Ascending aorta (tissue), 2 donors: ENCODE measurements around the gene SACM1L. TPM values are rescaled to one million over a fixed set of nuclear protein-coding genes. Genes with fewer than 3 reads are reported as not detected.

Experiments used
- DNase-seq, 2 donors: peaks; one replicate each; pipeline ENCODE4 v3.0.0-alpha.2; 2019; ENCODE audit warnings: low spot score in 2 of 2
- H3K27ac ChIP-seq, 2 donors: fragments of 200-600 bp; sonication (generic); one replicate each; pipeline ENCODE4 v1.5.1; 2016 to 2017; ENCODE audit warnings: mild to moderate bottlenecking in 1 of 2
- H3K27me3 ChIP-seq: fragments of 200-600 bp; sonication (generic); one replicate; pipeline ENCODE4 v1.5.1; 2017
- H3K36me3 ChIP-seq, 2 donors: fragments of 200-600 bp; sonication (generic); one replicate each; pipeline ENCODE4 v1.5.1; 2016
- H3K4me1 ChIP-seq, 2 donors: fragments of 200-600 bp; sonication (generic); one replicate each; pipeline ENCODE4 v1.5.1; 2016 to 2017; ENCODE audit warnings: mild to moderate bottlenecking in 1 of 2
- H3K4me3 ChIP-seq, 2 donors: fragments of 200-600 bp; sonication (generic); one replicate each; pipeline ENCODE4 v1.5.1; 2016 to 2017; ENCODE audit warnings: mild to moderate bottlenecking in 1 of 2
- H3K9me3 ChIP-seq, 2 donors: fragments of 200-600 bp; sonication (generic); one replicate each; pipeline ENCODE4 v1.5.1; 2016
- intact Hi-C: fragments of 100-400 bp; cut with DNase I; formaldehyde crosslinking; loops from one replicate; pipeline ENCODE4 v1.15.1; 2023
- total RNA-seq: library from RNA; depleted of rRNA; stranded (reverse); fragments of >200 nt; gene quantifications from one replicate; pipeline ENCODE4 v1.1.0, GENCODE V29; 2016
- TF ChIP-seq, protein P1 (sequence below), 3 experiments: fragments of 200-600 bp in 2 of 3; fragments of 450-650 bp in 1 of 3; sonication (generic) in 2 of 3; IDR thresholded peaks; one replicate each; pipeline ENCODE4 v1.5.1; 2016 to 2019; ENCODE audit warnings: antibody characterized with exemption in 3 of 3, mild to moderate bottlenecking in 1 of 3, moderate library complexity in 1 of 3

The SACM1L gene
- total RNA-seq, 1 donor from 2014 or later = 7.2 TPM

DNA sequence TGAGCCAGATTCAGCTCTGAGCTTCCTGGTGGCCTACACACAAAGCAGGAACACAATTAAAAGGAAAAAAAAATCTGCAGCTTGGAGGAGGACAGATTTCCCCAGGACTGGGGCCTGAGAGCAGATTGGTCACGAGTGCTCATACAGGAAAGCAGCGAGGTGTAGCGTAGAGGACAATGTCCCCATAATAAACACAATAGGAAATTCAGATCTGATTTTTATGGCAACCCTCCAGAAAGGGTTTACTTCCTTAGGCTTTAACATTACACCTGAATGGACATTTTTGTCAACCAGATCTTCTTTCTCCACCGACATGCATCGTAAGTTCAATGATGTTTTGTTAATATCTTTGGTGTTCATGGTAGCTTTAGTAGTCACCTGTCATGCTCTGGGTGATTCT is 83.9 kb downstream of the SACM1L start:
- no peak for DNase-seq
- Histone ChIP-seq H3K27ac (no peak overlapping the region), H3K27me3 (no peaks in the 10 kb centered on the region), H3K36me3 (no peaks in the 10 kb centered on the region), H3K4me1 (no peaks in the 10 kb centered on the region), H3K9me3 (no peaks in the 10 kb centered on the region), H3K4me3 (no peak overlapping the region)
- intact Hi-C loops = no loop called here
- TF ChIP-seq, protein P1, sequence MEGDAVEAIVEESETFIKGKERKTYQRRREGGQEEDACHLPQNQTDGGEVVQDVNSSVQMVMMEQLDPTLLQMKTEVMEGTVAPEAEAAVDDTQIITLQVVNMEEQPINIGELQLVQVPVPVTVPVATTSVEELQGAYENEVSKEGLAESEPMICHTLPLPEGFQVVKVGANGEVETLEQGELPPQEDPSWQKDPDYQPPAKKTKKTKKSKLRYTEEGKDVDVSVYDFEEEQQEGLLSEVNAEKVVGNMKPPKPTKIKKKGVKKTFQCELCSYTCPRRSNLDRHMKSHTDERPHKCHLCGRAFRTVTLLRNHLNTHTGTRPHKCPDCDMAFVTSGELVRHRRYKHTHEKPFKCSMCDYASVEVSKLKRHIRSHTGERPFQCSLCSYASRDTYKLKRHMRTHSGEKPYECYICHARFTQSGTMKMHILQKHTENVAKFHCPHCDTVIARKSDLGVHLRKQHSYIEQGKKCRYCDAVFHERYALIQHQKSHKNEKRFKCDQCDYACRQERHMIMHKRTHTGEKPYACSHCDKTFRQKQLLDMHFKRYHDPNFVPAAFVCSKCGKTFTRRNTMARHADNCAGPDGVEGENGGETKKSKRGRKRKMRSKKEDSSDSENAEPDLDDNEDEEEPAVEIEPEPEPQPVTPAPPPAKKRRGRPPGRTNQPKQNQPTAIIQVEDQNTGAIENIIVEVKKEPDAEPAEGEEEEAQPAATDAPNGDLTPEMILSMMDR (IDR thresholded peaks at IDR 0.05) = no peak

DNA sequence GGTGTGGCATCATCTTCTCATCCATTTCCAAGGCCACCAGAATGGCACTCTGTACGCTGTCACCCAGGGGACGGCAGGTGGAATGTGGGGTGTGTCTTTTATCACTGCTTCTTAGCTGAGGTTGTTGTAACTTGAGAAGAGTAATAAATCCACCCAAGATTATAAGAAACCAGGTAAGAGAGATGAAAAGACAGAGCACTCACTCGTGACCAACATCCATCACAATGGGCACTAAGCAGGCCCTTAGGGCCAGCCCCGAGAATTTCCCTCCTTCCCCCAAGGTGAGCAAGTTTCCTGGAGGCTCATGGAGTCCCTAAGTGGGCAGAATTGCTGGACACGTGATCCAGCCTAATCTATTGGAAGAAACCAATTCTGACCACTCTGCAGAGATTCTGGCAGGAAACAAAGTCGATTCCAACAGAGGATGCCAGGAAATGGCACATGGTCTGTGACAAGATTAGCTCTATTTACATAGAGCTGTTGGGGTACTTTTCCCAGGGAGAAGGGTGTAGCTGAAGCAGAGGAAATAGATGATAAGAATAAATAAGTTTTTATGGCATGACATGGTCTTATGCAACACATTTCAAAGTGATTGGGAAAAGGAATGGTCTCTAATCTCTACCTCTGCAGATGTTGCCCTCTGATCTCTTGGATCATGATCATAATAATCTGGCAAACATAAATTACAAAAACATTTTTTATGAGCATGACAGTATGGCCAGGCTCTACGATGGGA is 84.7 kb downstream of the SACM1L start:
- Histone ChIP-seq H3K4me1 (no peaks in the 10 kb centered on the region), H3K27ac (no peak overlapping the region), H3K4me3 (no peak overlapping the region), H3K36me3 (no peaks in the 10 kb centered on the region), H3K9me3 (no peaks in the 10 kb centered on the region), H3K27me3 (no peaks in the 10 kb centered on the region)
- intact Hi-C loops = no loop called here
- DNase-seq = peak in 1 of 2 donors; percentile 25
- TF ChIP-seq, protein P1 (IDR thresholded peaks at IDR 0.05) = no peak

DNA sequence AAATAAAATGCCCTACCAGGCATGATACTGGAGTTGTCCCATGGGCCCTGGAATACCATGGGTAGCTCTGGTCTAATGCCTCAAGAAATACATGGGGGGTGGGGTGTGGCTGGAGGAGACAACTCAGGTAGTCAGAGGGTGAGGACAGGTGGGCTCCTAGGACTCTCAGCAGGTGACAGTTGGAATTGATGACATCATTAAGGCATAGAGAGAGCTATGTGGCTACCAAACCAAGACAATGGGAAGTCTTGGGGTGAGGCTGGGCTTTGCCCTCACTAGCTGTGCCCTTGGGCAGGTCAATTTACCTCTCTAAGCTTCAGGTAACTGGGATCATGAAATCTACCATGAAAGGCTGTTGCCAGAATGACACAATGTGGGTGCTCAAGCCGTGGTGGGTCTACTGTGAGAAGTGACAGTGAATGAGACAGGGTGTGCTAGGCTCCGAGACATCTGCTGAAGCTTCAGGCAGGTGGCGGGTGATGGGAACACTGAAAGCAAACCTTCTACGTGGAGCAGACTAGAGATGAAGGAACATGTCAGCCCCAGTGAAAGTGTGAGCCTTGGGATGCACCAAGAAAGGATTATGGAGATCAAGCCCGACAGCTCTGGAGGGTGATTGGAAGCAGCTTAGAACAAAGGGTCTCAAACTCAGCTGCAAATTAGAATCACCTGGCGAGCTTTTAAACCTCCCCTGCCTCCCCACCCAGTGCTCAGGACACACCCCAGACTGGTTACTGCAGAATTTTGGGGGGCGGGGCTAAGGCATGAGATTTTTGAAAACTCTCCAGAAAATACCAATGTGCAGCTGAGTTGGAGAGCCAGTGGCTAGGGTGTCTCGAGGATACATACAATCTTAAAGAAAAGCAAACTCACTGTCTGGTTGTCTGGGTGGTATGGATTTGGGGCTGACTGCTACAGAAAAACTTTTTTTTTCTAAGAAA is 85.7 kb downstream of the SACM1L start:
- no peak overlapping the region for H3K4me3 ChIP-seq
- intact Hi-C loops = no loop called here
- TF ChIP-seq, protein P1 (IDR thresholded peaks at IDR 0.05) = no peak
- no peak overlapping the region for H3K27ac ChIP-seq
- DNase-seq = peak in 1 of 2 donors; percentile 40
- H3K27me3 ChIP-seq = no peaks in the 10 kb centered on the region
- no peaks in the 10 kb centered on the region for H3K9me3 ChIP-seq
- no peaks in the 10 kb centered on the region for H3K4me1 ChIP-seq
- H3K36me3 ChIP-seq = no peaks in the 10 kb centered on the region

GRCh38 chr3:45775571-45776300 is 86.5 kb downstream of the SACM1L start:
- H3K9me3 ChIP-seq = no peaks in the 10 kb centered on the region
- no peaks in the 10 kb centered on the region for H3K27me3 ChIP-seq
- no peak overlapping the region for H3K27ac ChIP-seq
- DNase-seq = peak in 1 of 2 donors; percentile 53
- intact Hi-C loops = no loop called here
- H3K4me1 ChIP-seq = no peaks in the 10 kb centered on the region
- no peak overlapping the region for H3K4me3 ChIP-seq
- TF ChIP-seq, protein P1 (IDR thresholded peaks at IDR 0.05) = no peak
- H3K36me3 ChIP-seq = no peaks in the 10 kb centered on the region

DNA sequence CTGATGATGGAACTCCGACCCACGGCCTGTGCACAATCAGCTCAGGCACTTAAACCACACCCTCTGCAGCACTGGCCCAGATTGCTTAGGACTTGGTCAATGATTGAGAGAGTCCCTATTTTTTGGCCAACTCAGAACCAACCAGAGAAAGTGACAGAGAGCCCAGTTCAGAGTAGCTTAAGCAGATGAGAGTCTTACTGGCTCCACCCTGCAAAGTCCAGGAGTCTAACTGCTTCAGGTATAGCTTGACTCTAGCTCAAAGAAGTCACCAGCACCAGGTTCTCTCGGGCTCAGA is 87.1 kb downstream of the SACM1L start:
- H3K36me3 ChIP-seq = no peaks in the 10 kb centered on the region
- TF ChIP-seq, protein P1 (IDR thresholded peaks at IDR 0.05) = no peak
- H3K9me3 ChIP-seq = no peaks in the 10 kb centered on the region
- H3K4me3 ChIP-seq = no peak overlapping the region
- H3K4me1 ChIP-seq = no peaks in the 10 kb centered on the region
- DNase-seq = peak in 1 of 2 donors; percentile 13
- intact Hi-C loops = no loop called here
- no peak overlapping the region for H3K27ac ChIP-seq
- H3K27me3 ChIP-seq = no peaks in the 10 kb centered on the region
